Measurements from ENCODE around the gene ELOVL6.

GRCh38 chr4:110198435-110199416 lies at the start of gene ELOVL6:
- TF ChIP-seq CTCF (IDR thresholded peaks at IDR 0.05) (no peak), POLR2A (IDR thresholded peaks at IDR 0.05) (no peak)
